Rectal smooth muscle tissue (tissue), 1 donor: ENCODE data around the gene ATXN7L3.
A peak's percentile ranks its signal among the peaks of the same experiment; 100 is the strongest.

Experiments
- H3K27ac ChIP-seq: one replicate; pipeline ENCODE4 v1.7.0; 2013; ENCODE audit warnings: low read depth, low read length, inconsistent platforms
- H3K27me3 ChIP-seq: one replicate; pipeline ENCODE4 v1.7.0; 2013; ENCODE audit warnings: low read length; ENCODE audit not compliant: control insufficient read depth, insufficient read depth
- H3K36me3 ChIP-seq: one replicate; pipeline ENCODE4 v1.7.0; 2013; ENCODE audit warnings: low read length; ENCODE audit not compliant: control insufficient read depth, insufficient read depth
- H3K4me1 ChIP-seq: one replicate; pipeline ENCODE4 v1.7.0; 2013; ENCODE audit warnings: low read length; ENCODE audit not compliant: control insufficient read depth, insufficient read depth
- H3K4me3 ChIP-seq: one replicate; pipeline ENCODE4 v1.7.0; 2013; ENCODE audit warnings: low read length
- H3K9ac ChIP-seq: one replicate; pipeline ENCODE4 v1.7.0; 2013; ENCODE audit warnings: low read length

ATXN7L3 gene

GRCh38 chr17:44191941-44192496, 7.7 kb downstream of the ATXN7L3 start:
- H3K36me3 ChIP-seq, result peaks cover 30% of the 10 kb centered on the region
- no peak overlapping the region for H3K27ac ChIP-seq
- H3K9ac ChIP-seq, result no peak overlapping the region
- no peak overlapping the region for H3K4me3 ChIP-seq
- peaks cover 5% of the 10 kb centered on the region for H3K4me1 ChIP-seq
- H3K27me3 ChIP-seq, result no peaks in the 10 kb centered on the region

GRCh38 chr17:44191369-44191768, 8.3 kb downstream of the ATXN7L3 start:
- no peak overlapping the region for H3K9ac ChIP-seq
- H3K27ac ChIP-seq, result no peak overlapping the region
- H3K36me3 ChIP-seq, result peaks cover 30% of the 10 kb centered on the region
- peaks cover 5% of the 10 kb centered on the region for H3K4me1 ChIP-seq
- no peak overlapping the region for H3K4me3 ChIP-seq
- H3K27me3 ChIP-seq, result no peaks in the 10 kb centered on the region

- Histone ChIP-seq H3K36me3 (peaks cover 30% of the 10 kb centered on the region), H3K27me3 (no peaks in the 10 kb centered on the region), H3K4me3 (no peak overlapping the region), H3K4me1 (peaks cover 5% of the 10 kb centered on the region), H3K27ac (no peak overlapping the region), H3K9ac (no peak overlapping the region)
Measured at GRCh38 chr17:44190481-44190880, 9.2 kb downstream of the ATXN7L3 start.

GRCh38 chr17:44188576-44189403, 10.9 kb downstream of the ATXN7L3 start:
- no peak overlapping the region for H3K4me3 ChIP-seq
- no peak overlapping the region for H3K27ac ChIP-seq

GRCh38 chr17:44187131-44187899, 12.4 kb downstream of the ATXN7L3 start:
- peaks cover 5% of the 10 kb centered on the region for H3K4me1 ChIP-seq

More at GRCh38 chr17:44188576-44189403, 10.9 kb downstream of the ATXN7L3 start:
- H3K27me3 ChIP-seq, result no peaks in the 10 kb centered on the region
- H3K4me1 ChIP-seq, result peaks cover 5% of the 10 kb centered on the region
- no peak overlapping the region for H3K9ac ChIP-seq
- peaks cover 16% of the 10 kb centered on the region for H3K36me3 ChIP-seq

GRCh38 chr17:44186307-44187130, 13.2 kb downstream of the ATXN7L3 start, which contains the start of gene TMUB2:
Gene TMUB2, plus strand, starts transcription at chr17:44186972. Its CDS starts 737 bp downstream, at chr17:44187709.
- Histone ChIP-seq H3K4me3 (peak within 1 kb of the TSS; percentile 97), H3K36me3 (peaks cover 9% of the 10 kb centered on the region), H3K9ac (peak within 1 kb of the TSS; percentile 87), H3K4me1 (peaks cover 5% of the 10 kb centered on the region), H3K27ac (peak within 1 kb of the TSS; percentile 99), H3K27me3 (no peaks in the 10 kb centered on the region)

More at GRCh38 chr17:44187131-44187899, 12.4 kb downstream of the ATXN7L3 start:
- no peaks in the 10 kb centered on the region for H3K27me3 ChIP-seq
- H3K36me3 ChIP-seq, result peaks cover 9% of the 10 kb centered on the region
- peak overlapping the region; percentile 99 for H3K27ac ChIP-seq
- H3K9ac ChIP-seq, result peak overlapping the region; percentile 85
- peak overlapping the region; percentile 89 for H3K4me3 ChIP-seq

GRCh38 chr17:44184212-44184810, 15.4 kb downstream of the ATXN7L3 start:
- Histone ChIP-seq H3K36me3 (no peaks in the 10 kb centered on the region), H3K4me3 (no peak overlapping the region), H3K27ac (no peak overlapping the region), H3K4me1 (peaks cover 5% of the 10 kb centered on the region), H3K27me3 (no peaks in the 10 kb centered on the region), H3K9ac (no peak overlapping the region)

GRCh38 chr17:44183024-44183423, 16.7 kb downstream of the ATXN7L3 start:
- Histone ChIP-seq H3K27me3 (no peaks in the 10 kb centered on the region), H3K27ac (no peak overlapping the region), H3K4me1 (peaks cover 5% of the 10 kb centered on the region), H3K36me3 (peaks cover 7% of the 10 kb centered on the region), H3K4me3 (no peak overlapping the region), H3K9ac (no peak overlapping the region)

GRCh38 chr17:44178133-44178532, 21.6 kb downstream of the ATXN7L3 start:
- H3K27ac ChIP-seq, result no peak overlapping the region
- H3K4me3 ChIP-seq, result no peak overlapping the region
- no peaks in the 10 kb centered on the region for H3K4me1 ChIP-seq
- peaks cover 7% of the 10 kb centered on the region for H3K36me3 ChIP-seq
- no peaks in the 10 kb centered on the region for H3K27me3 ChIP-seq
- H3K9ac ChIP-seq, result no peak overlapping the region

GRCh38 chr17:44177640-44178039, 22.0 kb downstream of the ATXN7L3 start:
- peaks cover 7% of the 10 kb centered on the region for H3K36me3 ChIP-seq
- no peaks in the 10 kb centered on the region for H3K27me3 ChIP-seq
- H3K9ac ChIP-seq, result no peak overlapping the region
- H3K27ac ChIP-seq, result no peak overlapping the region
- no peak overlapping the region for H3K4me3 ChIP-seq
- no peaks in the 10 kb centered on the region for H3K4me1 ChIP-seq

- Histone ChIP-seq H3K4me3 (no peak overlapping the region), H3K27ac (no peak overlapping the region), H3K27me3 (no peaks in the 10 kb centered on the region), H3K4me1 (no peaks in the 10 kb centered on the region), H3K36me3 (peaks cover 7% of the 10 kb centered on the region), H3K9ac (no peak overlapping the region)
Measured at GRCh38 chr17:44176671-44177501, 22.8 kb downstream of the ATXN7L3 start.
